ENCODE data around the gene RHOC. TPM values are rescaled to one million over a fixed set of nuclear protein-coding genes. Genes with fewer than 3 reads are reported as not detected.

The RHOC gene
- polyA plus RNA-seq, 1 experiment = 1,537 TPM

GRCh38 chr1:112677501-112677900 lies 29.4 kb downstream of the RHOC start:
- POLR2A ChIA-PET = no interaction called here
- no peak for DNase-seq (ENCODE audit: low read depth)
- Histone ChIP-seq H3K36me3 (ENCODE audit: control insufficient read depth, insufficient read depth, low read length) (no peaks in the 10 kb centered on the region), H3K27me3 (ENCODE audit: control insufficient read depth, insufficient read depth, low read length) (no peaks in the 10 kb centered on the region), H3K4me3 (ENCODE audit: low read depth, low read length) (no peak overlapping the region)
- TF ChIP-seq, protein P1, sequence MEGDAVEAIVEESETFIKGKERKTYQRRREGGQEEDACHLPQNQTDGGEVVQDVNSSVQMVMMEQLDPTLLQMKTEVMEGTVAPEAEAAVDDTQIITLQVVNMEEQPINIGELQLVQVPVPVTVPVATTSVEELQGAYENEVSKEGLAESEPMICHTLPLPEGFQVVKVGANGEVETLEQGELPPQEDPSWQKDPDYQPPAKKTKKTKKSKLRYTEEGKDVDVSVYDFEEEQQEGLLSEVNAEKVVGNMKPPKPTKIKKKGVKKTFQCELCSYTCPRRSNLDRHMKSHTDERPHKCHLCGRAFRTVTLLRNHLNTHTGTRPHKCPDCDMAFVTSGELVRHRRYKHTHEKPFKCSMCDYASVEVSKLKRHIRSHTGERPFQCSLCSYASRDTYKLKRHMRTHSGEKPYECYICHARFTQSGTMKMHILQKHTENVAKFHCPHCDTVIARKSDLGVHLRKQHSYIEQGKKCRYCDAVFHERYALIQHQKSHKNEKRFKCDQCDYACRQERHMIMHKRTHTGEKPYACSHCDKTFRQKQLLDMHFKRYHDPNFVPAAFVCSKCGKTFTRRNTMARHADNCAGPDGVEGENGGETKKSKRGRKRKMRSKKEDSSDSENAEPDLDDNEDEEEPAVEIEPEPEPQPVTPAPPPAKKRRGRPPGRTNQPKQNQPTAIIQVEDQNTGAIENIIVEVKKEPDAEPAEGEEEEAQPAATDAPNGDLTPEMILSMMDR (IDR thresholded peaks at IDR 0.05; ENCODE audit: insufficient read depth, low read depth, low read length) = no peak
- CTCF ChIA-PET = no interaction called here

- Histone ChIP-seq H3K36me3 (ENCODE audit: control insufficient read depth, insufficient read depth, low read length) (peaks cover 2% of the 10 kb centered on the region; the same call in 1 of the 2 replicates), H3K4me3 (ENCODE audit: low read depth, low read length) (no peak overlapping the region), H3K27me3 (ENCODE audit: control insufficient read depth, insufficient read depth, low read length) (no peaks in the 10 kb centered on the region)
- no peak for DNase-seq (ENCODE audit: low read depth)
- TF ChIP-seq, protein P1 (IDR thresholded peaks at IDR 0.05; ENCODE audit: insufficient read depth, low read depth, low read length) = no peak
- ChIA-PET POLR2A (no interaction called here), CTCF (no interaction called here)
These were observed 30.4 kb downstream of the RHOC start for GRCh38 chr1:112676543-112676942.

GRCh38 chr1:112675728-112676381 lies 31.1 kb downstream of the RHOC start:
- TF ChIP-seq, protein P1 (IDR thresholded peaks at IDR 0.05; ENCODE audit: insufficient read depth, low read depth, low read length) = no peak
- no peak for DNase-seq (ENCODE audit: low read depth)
- POLR2A ChIA-PET = no interaction called here
- peaks cover 4% of the 10 kb centered on the region for H3K36me3 ChIP-seq (ENCODE audit: control insufficient read depth, insufficient read depth, low read length)
- peak overlapping the region; percentile 54 for H3K4me3 ChIP-seq (ENCODE audit: low read depth, low read length)
- no peaks in the 10 kb centered on the region for H3K27me3 ChIP-seq (ENCODE audit: control insufficient read depth, insufficient read depth, low read length)
- CTCF ChIA-PET = interaction anchor here (0.9 to 4.9 kb wide), 9 partner anchors 10 to 285 kb away, joined by 3 to 46 read pairs (median 5); no protein-coding TSS in a partner anchor

- ChIA-PET CTCF (interaction anchor here (0.6 to 4.9 kb wide), 17 partner anchors 11 to 285 kb away, joined by 3 to 46 read pairs (median 5); partner anchors contain the start of gene PPM1J), POLR2A (interaction anchor here (0.6 kb wide), 1 partner anchor 28 kb away, joined by 4 read pairs; no protein-coding TSS in a partner anchor)
- no peak for DNase-seq (ENCODE audit: low read depth)
- TF ChIP-seq, protein P1 (IDR thresholded peaks at IDR 0.05; ENCODE audit: insufficient read depth, low read depth, low read length) = no peak
- H3K27me3 ChIP-seq (ENCODE audit: control insufficient read depth, insufficient read depth, low read length) = no peaks in the 10 kb centered on the region
- H3K4me3 ChIP-seq (ENCODE audit: low read depth, low read length) = peak overlapping the region; percentile 54
- peaks cover 4% of the 10 kb centered on the region for H3K36me3 ChIP-seq (ENCODE audit: control insufficient read depth, insufficient read depth, low read length)
These were observed 31.8 kb downstream of the RHOC start for GRCh38 chr1:112674986-112675727.

GRCh38 chr1:112674440-112674985 lies 32.4 kb downstream of the RHOC start, which contains the start of gene MOV10:
MOV10 (plus strand) TSS chr1:112674659; CDS start chr1:112674913, 254 bp downstream.
- ChIA-PET POLR2A (interaction anchor here (0.6 kb wide), 1 partner anchor 29 kb away, joined by 4 read pairs; no protein-coding TSS in a partner anchor), CTCF (interaction anchor here (0.6 to 4.9 kb wide), 15 partner anchors 12 to 284 kb away, joined by 3 to 46 read pairs (median 5); partner anchors contain the start of gene PPM1J)
- no peak for DNase-seq (ENCODE audit: low read depth)
- H3K27me3 ChIP-seq (ENCODE audit: control insufficient read depth, insufficient read depth, low read length) = no peaks in the 10 kb centered on the region
- peaks cover 5% of the 10 kb centered on the region for H3K36me3 ChIP-seq (ENCODE audit: control insufficient read depth, insufficient read depth, low read length)
- H3K4me3 ChIP-seq (ENCODE audit: low read depth, low read length) = peak within 1 kb of the TSS; percentile 54
- TF ChIP-seq, protein P1 (IDR thresholded peaks at IDR 0.05; ENCODE audit: insufficient read depth, low read depth, low read length) = no peak

Measured in BJ (cell line).